HCT116 (cell line): ENCODE measurements around the gene RAD9A. TPM values are rescaled to one million over a fixed set of nuclear protein-coding genes. Genes with fewer than 3 reads are reported as not detected.

Source experiments
- ATAC-seq: fragments of 200-7000 bp; cut with Tn5 transposase; 2 replicates; pipeline ENCODE4 v1.9.1; 2020; ENCODE audit warnings: mild to moderate bottlenecking, moderate library complexity
- BruUV-seq: library from RNA; stranded (reverse); fragments of 400-500 nt; replicated peaks from 2 replicates; lab custom pipeline; 2021; lab: Mats Ljungman, UMichigan
- CTCF ChIA-PET: fragments of 300-600 bp; sonication (Branson Sonifier 250); formaldehyde crosslinking; loops from one replicate; lab custom pipeline; 2021; ENCODE audit warnings: antibody characterized with exemption; lab: Charles Lee
- POLR2A ChIA-PET: fragments of 300-600, 350-600 bp; sonication (Branson Sonifier 250); formaldehyde crosslinking; loops from one replicate; lab custom pipeline; 2021; ENCODE audit warnings: antibody characterized with exemption; lab: Charles Lee
- RAD21 ChIA-PET, 2 experiments: fragments of 300-600 bp; sonication (Branson Sonifier 250); formaldehyde crosslinking; loops; one replicate each; lab custom pipeline; 2023; ENCODE audit warnings: low total read pairs in 2 of 2; ENCODE audit not compliant: uncharacterized antibody in 2 of 2, unreplicated experiment in 2 of 2, low non-redundant PET in 1 of 2; lab: Charles Lee
- DNase-seq: peaks from one replicate; pipeline ENCODE4 v3.0.0-alpha.2; 2010; ENCODE audit warnings: low read depth, low spot score
- H2AFZ ChIP-seq: fragments of 200-600 bp; shearing (Covaris generic), sonication (generic); 2 replicates; pipeline ENCODE4 v1.6.1; 2017; ENCODE audit warnings: low read depth, mixed run types, mixed read lengths, antibody characterized with exemption, low read length; ENCODE audit not compliant: poor library complexity, severe bottlenecking
- H3K27ac ChIP-seq: 2 replicates; pipeline ENCODE4 v1.5.1; 2012; ENCODE audit warnings: low read depth, low read length
- H3K27me3 ChIP-seq: fragments of 200-600 bp; sonication (generic); 2 replicates; pipeline ENCODE4 v1.6.1; 2016; ENCODE audit warnings: mixed run types, low read length, mixed read lengths; ENCODE audit not compliant: insufficient read depth
- H3K36me3 ChIP-seq, 2 experiments: fragments of 200-500 bp in 1 of 2; fragments of 200-600 bp in 1 of 2; sonication (Bioruptor generic) in 1 of 2; sonication (generic) in 1 of 2; 2 replicates each; pipeline versions ENCODE4 v1.5.1 to v1.6.1; 2014 to 2016; ENCODE audit warnings: low read length in 2 of 2, inconsistent platforms in 1 of 2, mixed read lengths in 1 of 2, mixed run types in 1 of 2; ENCODE audit not compliant: insufficient read depth in 2 of 2, control insufficient read depth in 1 of 2
- H3K4me1 ChIP-seq, 2 experiments: fragments of 200-600 bp in 1 of 2; sonication (generic) in 1 of 2; 2 replicates each; pipeline versions ENCODE4 v1.5.1 to v1.6.1; 2012 to 2017; ENCODE audit warnings: low read length in 2 of 2, inconsistent platforms in 1 of 2, mild to moderate bottlenecking in 1 of 2, mixed read lengths in 1 of 2, mixed run types in 1 of 2, moderate library complexity in 1 of 2; ENCODE audit not compliant: insufficient read depth in 2 of 2, control insufficient read depth in 1 of 2
- H3K4me2 ChIP-seq: fragments of 200-600 bp; sonication (generic); 2 replicates; pipeline ENCODE4 v1.6.1; 2017; ENCODE audit warnings: mixed run types, low read length, mixed read lengths
- H3K4me3 ChIP-seq, 2 experiments: fragments of 200-600 bp in 1 of 2; sonication (generic) in 1 of 2; replicated peaks in 1 of 2; 2 replicates each; pipeline ENCODE4 v1.5.1; 2011 to 2016; ENCODE audit warnings: low read length in 2 of 2, control low read depth in 1 of 2, low read depth in 1 of 2, mild to moderate bottlenecking in 1 of 2, mixed read lengths in 1 of 2, mixed run types in 1 of 2
- H3K79me2 ChIP-seq: fragments of 200-600 bp; sonication (generic); 2 replicates; pipeline ENCODE4 v1.6.1; 2017; ENCODE audit warnings: mild to moderate bottlenecking, mixed run types, low read length, moderate library complexity, mixed read lengths; ENCODE audit not compliant: insufficient read depth
- H3K9ac ChIP-seq: fragments of 200-600 bp; sonication (generic); 2 replicates; pipeline ENCODE4 v1.6.1; 2016; ENCODE audit warnings: low read length, mixed read lengths
- H3K9me2 ChIP-seq: fragments of 200-600 bp; sonication (generic), shearing (Covaris generic); 2 replicates; pipeline ENCODE4 v1.6.1; 2017; ENCODE audit warnings: mixed run types, mild to moderate bottlenecking, moderate library complexity; ENCODE audit not compliant: insufficient read depth
- H3K9me3 ChIP-seq, 2 experiments: fragments of 200-500 bp in 1 of 2; fragments of 200-600 bp in 1 of 2; sonication (Bioruptor generic) in 1 of 2; sonication (generic) in 1 of 2; 2 replicates each; pipeline ENCODE4 v1.6.1; 2014 to 2017; ENCODE audit warnings: low read length in 2 of 2, mixed read lengths in 2 of 2, inconsistent platforms in 1 of 2, low read depth in 1 of 2, mild to moderate bottlenecking in 1 of 2, mixed run types in 1 of 2, moderate library complexity in 1 of 2; ENCODE audit not compliant: control insufficient read depth in 1 of 2, insufficient read depth in 1 of 2
- H4K20me1 ChIP-seq: fragments of 200-600 bp; sonication (generic), shearing (Covaris generic); 2 replicates; pipeline ENCODE4 v1.6.1; 2017; ENCODE audit warnings: mixed run types, mild to moderate bottlenecking, moderate library complexity; ENCODE audit not compliant: insufficient read depth
- CTCF ChIP-seq, 3 experiments: fragments of 200-600 bp in 1 of 3; sonication (generic) in 1 of 3; IDR thresholded peaks in 2 of 3; conservative IDR thresholded peaks in 1 of 3; 2 replicates each; pipeline ENCODE4 v1.5.1; 2012 to 2017; ENCODE audit warnings: low read depth in 2 of 3, low read length in 2 of 3, antibody characterized with exemption in 1 of 3, borderline replicate concordance in 1 of 3, control low read depth in 1 of 3, mild to moderate bottlenecking in 1 of 3, mixed read lengths in 1 of 3, mixed run types in 1 of 3, moderate library complexity in 1 of 3; ENCODE audit not compliant: insufficient read depth in 1 of 3
- JUND ChIP-seq: IDR thresholded peaks from 2 replicates; pipeline ENCODE4 v1.6.1; 2012
- POLR2AphosphoS5 ChIP-seq: IDR thresholded peaks from 2 replicates; pipeline ENCODE4 v1.6.1; 2011; ENCODE audit warnings: mild to moderate bottlenecking, low read depth, low read length, moderate library complexity
- YY1 ChIP-seq: IDR thresholded peaks from 2 replicates; pipeline ENCODE4 v1.6.1; 2011; ENCODE audit warnings: low read length, low read depth, moderate library complexity, mild to moderate bottlenecking; ENCODE audit not compliant: insufficient replicate concordance; ENCODE audit errors: extremely low read depth
- ZBTB33 ChIP-seq: IDR thresholded peaks from 2 replicates; pipeline ENCODE4 v1.6.1; 2011; ENCODE audit warnings: mild to moderate bottlenecking, low read length, moderate library complexity; ENCODE audit not compliant: insufficient replicate concordance; ENCODE audit errors: extremely low read depth
- ZFX ChIP-seq: fragments of 450-650 bp; IDR thresholded peaks from 2 replicates; pipeline ENCODE4 v1.6.1; 2017
- intact Hi-C: fragments of 100-400 bp; cut with micrococcal nuclease; formaldehyde crosslinking; loops from 2 replicates; pipeline ENCODE4 v1.10.0; 2022
- total RNA-seq: library from RNA; stranded (reverse); gene quantifications from one replicate; pipeline ENCODE4 v1.2.1, GENCODE V29; 2021; ENCODE audit not compliant: unreplicated experiment

Gene RAD9A
- total RNA-seq, 1 experiment from 2014 or later = 49.8 TPM

GRCh38 chr11:67349928-67350465, 41.8 kb upstream of the RAD9A start:
- Histone ChIP-seq H3K9me3 (no peaks in the 10 kb centered on the region), H3K27me3 (no peaks in the 10 kb centered on the region), H3K4me1 (peaks cover 33 to 77% of the 10 kb centered on the region in 2 experiments), H2AFZ (no peak overlapping the region), H4K20me1 (no peaks in the 10 kb centered on the region), H3K36me3 (no peaks in the 10 kb centered on the region), H3K27ac (no peak overlapping the region), H3K79me2 (no peaks in the 10 kb centered on the region; the same call in 1 of the 2 replicates), H3K9ac (no peak overlapping the region), H3K4me3 (no peak overlapping the region), H3K9me2 (no peaks in the 10 kb centered on the region), H3K4me2 (no peak overlapping the region)
- no peak for ATAC-seq
- intact Hi-C loops = loop anchor here (2.0 to 5.0 kb wide), 2 partner anchors 117 to 157 kb away; partner anchors contain the start of gene TMEM134
- POLR2A ChIA-PET = no interaction called here
- BruUV-seq = no TSS peak
- RAD21 ChIA-PET = no interaction called here
- TF ChIP-seq JUND (no peak), YY1 (no peak)
- TF ChIP-seq, all 23 proteins: peak for 0
- no peak for DNase-seq
- CTCF ChIA-PET = interaction anchor here (0.7 to 16.6 kb wide), 4 partner anchors 26 to 70 kb away, joined by 3 to 456 read pairs (median 4); partner anchors contain the start of genes CLCF1 and PPP1CA

- Histone ChIP-seq H3K9me3 (no peaks in the 10 kb centered on the region), H3K4me3 (peak overlapping the region in 1 of 2 experiments; percentile 9; a peak in 1 of 4 replicates), H3K9ac (peak overlapping the region; percentile 34), H3K4me1 (peaks cover 39 to 77% of the 10 kb centered on the region in 2 experiments), H3K27me3 (no peaks in the 10 kb centered on the region), H2AFZ (no peak overlapping the region), H3K4me2 (peak overlapping the region; percentile 41), H3K79me2 (peaks cover 10% of the 10 kb centered on the region; the same call in 1 of the 2 replicates), H3K27ac (peak overlapping the region; percentile 14), H4K20me1 (no peaks in the 10 kb centered on the region), H3K9me2 (no peaks in the 10 kb centered on the region), H3K36me3 (no peaks in the 10 kb centered on the region)
- intact Hi-C loops = loop anchor here (1.0 to 5.0 kb wide), 3 partner anchors 31 to 155 kb away; partner anchors contain the start of gene TMEM134
- CTCF ChIA-PET = interaction anchor here (0.6 to 16.6 kb wide), 13 partner anchors 13 to 296 kb away, joined by 3 to 456 read pairs (median 4); partner anchors contain the start of genes ANKRD13D, CLCF1, PPP1CA and RAD9A
- RAD21 ChIA-PET = interaction anchor here (0.5 to 2.2 kb wide), 5 partner anchors 22 to 90 kb away, joined by 3 to 20 read pairs (median 7); partner anchors contain the start of gene CLCF1 (in 1 of the 2)
- 0 out of 2 replicates have a peak, but pooled peaks have one; percentile 19 for TF ChIP-seq ZFX
- peak; percentile 52 for TF ChIP-seq YY1
- no peak for TF ChIP-seq ZBTB33
- TF ChIP-seq POLR2AphosphoS5 = peak; percentile 42; the same call in 1 of the 2 replicates
- peak in 2 of 3 experiments; percentile 90 to 94; a peak in 4 of 6 replicates for TF ChIP-seq CTCF (IDR thresholded peaks at IDR 0.05 in 2 of 3, conservative IDR thresholded peaks at IDR 0.05 in 1 of 3; ENCODE audit: borderline replicate concordance in 1 of 3, insufficient read depth in 1 of 3, low read depth in 2 of 3, low read length in 2 of 3)
- DNase-seq = peak; percentile 62
- BruUV-seq = no TSS peak
- ATAC-seq = peak; percentile 39
- POLR2A ChIA-PET = interaction anchor here (1.1 to 8.1 kb wide), 2 partner anchors 24 to 35 kb away, joined by 3 to 210 read pairs; partner anchors contain the start of gene CLCF1
Measured at GRCh38 chr11:67351275-67352005, 40.3 kb upstream of the RAD9A start.
